PFSK-1 (cell line): ENCODE measurements around the gene MINDY4.

ENCODE experiments used
- POLR2AphosphoS5 ChIP-seq: IDR thresholded peaks from 2 replicates; pipeline ENCODE4 v1.6.1; 2012; ENCODE audit warnings: low read depth, mild to moderate bottlenecking, control low read depth, low read length, moderate library complexity
- SIN3A ChIP-seq: IDR thresholded peaks from 2 replicates; pipeline ENCODE4 v1.6.1; 2012; ENCODE audit warnings: mild to moderate bottlenecking, low read length, moderate library complexity, borderline replicate concordance; ENCODE audit not compliant: insufficient read depth
- TAF1 ChIP-seq: IDR thresholded peaks from 2 replicates; pipeline ENCODE4 v1.6.1; 2012; ENCODE audit warnings: low read length, control low read depth, borderline replicate concordance; ENCODE audit not compliant: insufficient read depth
- TF ChIP-seq, protein P1 (sequence below), 2 experiments: IDR thresholded peaks; 2 replicates each; pipeline versions ENCODE4 v1.6.1 to v1.8.0; 2011 to 2012; ENCODE audit warnings: low read depth in 2 of 2, low read length in 2 of 2, control low read depth in 1 of 2, inconsistent platforms in 1 of 2, mild to moderate bottlenecking in 1 of 2, moderate library complexity in 1 of 2; ENCODE audit not compliant: insufficient read depth in 1 of 2

DNA sequence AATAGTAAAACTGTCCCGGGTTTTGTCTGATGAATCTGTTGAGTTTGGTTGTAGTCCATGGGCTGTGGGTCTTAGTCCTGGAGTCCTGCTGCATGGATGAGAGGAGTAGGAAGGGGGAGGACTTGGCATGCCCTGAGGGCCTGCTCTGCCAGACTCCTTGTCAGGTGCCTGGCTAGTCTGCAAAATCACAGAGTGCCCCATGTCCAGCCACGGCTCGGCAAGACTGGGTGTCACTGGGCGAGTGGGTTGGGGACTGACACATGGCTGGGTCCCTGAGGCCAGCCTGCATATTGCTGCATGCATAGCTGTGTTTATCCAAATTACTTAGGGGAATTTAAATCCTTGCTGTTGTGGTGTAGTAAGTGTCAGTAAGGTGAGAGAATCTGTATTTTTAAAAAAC lies 9.7 kb downstream of the MINDY4 start:
- TF ChIP-seq POLR2AphosphoS5 (no peak), TAF1 (no peak), SIN3A (no peak)
- TF ChIP-seq, protein P1, sequence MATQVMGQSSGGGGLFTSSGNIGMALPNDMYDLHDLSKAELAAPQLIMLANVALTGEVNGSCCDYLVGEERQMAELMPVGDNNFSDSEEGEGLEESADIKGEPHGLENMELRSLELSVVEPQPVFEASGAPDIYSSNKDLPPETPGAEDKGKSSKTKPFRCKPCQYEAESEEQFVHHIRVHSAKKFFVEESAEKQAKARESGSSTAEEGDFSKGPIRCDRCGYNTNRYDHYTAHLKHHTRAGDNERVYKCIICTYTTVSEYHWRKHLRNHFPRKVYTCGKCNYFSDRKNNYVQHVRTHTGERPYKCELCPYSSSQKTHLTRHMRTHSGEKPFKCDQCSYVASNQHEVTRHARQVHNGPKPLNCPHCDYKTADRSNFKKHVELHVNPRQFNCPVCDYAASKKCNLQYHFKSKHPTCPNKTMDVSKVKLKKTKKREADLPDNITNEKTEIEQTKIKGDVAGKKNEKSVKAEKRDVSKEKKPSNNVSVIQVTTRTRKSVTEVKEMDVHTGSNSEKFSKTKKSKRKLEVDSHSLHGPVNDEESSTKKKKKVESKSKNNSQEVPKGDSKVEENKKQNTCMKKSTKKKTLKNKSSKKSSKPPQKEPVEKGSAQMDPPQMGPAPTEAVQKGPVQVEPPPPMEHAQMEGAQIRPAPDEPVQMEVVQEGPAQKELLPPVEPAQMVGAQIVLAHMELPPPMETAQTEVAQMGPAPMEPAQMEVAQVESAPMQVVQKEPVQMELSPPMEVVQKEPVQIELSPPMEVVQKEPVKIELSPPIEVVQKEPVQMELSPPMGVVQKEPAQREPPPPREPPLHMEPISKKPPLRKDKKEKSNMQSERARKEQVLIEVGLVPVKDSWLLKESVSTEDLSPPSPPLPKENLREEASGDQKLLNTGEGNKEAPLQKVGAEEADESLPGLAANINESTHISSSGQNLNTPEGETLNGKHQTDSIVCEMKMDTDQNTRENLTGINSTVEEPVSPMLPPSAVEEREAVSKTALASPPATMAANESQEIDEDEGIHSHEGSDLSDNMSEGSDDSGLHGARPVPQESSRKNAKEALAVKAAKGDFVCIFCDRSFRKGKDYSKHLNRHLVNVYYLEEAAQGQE (IDR thresholded peaks at IDR 0.05; ENCODE audit: insufficient read depth in 1 of 2, low read depth in 2 of 2, low read length in 2 of 2): no peak
